CD4-positive, alpha-beta T cell treated with Interleukin-21 for 1 hour (primary cell): ENCODE data around the gene ZNF358.

Experiments
- DNase-seq: peaks from one replicate; pipeline ENCODE4 v3.0.0-alpha.2; 2020

Gene ZNF358

DNA sequence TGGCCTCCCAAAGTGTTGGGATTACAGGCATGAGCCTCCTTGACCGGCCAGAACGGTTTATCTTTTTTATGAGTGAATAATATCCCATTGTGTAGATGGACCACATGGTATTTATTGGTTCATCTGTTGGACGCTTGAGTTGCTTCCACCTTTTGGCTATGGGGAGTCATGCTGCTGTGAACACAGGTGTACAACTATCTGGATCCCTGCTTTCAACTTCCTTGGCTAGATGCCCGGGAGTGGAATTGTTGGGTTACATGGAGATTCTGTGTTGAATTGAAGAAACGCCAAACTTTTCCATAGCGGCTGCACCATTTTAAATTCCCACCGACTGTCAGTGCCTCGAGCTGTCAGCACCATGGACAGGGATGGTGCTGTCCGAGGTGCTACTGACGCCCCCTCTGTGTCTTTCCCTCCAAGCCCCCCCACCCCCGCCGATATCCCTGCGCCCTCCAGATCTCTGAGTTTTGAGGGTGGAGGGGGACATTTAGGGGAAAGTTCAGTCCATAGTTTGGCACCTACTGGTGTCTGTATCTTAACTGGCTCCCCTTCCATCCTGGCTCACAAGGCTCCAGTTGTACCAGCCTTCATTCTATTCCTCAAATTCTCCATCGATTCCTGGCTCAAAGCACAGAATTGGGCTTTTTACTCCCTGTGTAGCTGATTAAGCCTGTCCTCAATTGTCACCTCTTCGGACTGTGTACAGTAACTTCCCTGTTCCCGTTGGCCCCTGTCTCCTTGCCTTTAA lies 46.9 kb downstream of the ZNF358 start:
- DNase-seq, result no peak

GRCh38 chr19:7564866-7565265 lies 49.0 kb downstream of the ZNF358 start:
- no peak for DNase-seq

GRCh38 chr19:7565332-7565731 lies 49.4 kb downstream of the ZNF358 start:
- no peak for DNase-seq
